ENCODE results near the gene INSRR.

INSRR gene

GRCh38 chr1:156848461-156849150, 10.3 kb downstream of the INSRR start:
- no peak for DNase-seq

GRCh38 chr1:156847591-156848460, 11.1 kb downstream of the INSRR start:
- no peak for DNase-seq

DNA sequence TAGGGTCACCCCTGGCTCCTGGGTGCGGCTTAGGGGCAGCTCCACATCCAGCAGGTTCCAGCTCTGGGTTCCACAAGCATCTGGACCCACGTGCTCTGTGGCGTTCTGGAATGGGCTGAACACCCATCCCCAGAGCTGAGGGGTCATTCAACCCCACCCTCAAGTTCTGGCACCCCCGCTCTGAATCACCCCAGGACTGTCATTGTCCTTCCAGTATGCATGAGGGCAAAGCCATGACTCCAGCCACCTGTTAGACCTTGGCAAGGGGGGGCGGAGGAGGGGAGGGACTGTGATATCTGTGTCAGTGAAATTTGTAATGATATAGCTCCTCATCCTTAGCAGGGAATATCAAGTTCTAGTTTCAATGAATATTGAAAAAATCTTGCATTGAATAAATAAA, 12.3 kb downstream of the INSRR start:
- DNase-seq, result no peak

- DNase-seq, result no peak
Observed at GRCh38 chr1:156845953-156846545, 12.9 kb downstream of the INSRR start.

GRCh38 chr1:156845055-156845952, 13.6 kb downstream of the INSRR start:
- DNase-seq, result no peak

DNA sequence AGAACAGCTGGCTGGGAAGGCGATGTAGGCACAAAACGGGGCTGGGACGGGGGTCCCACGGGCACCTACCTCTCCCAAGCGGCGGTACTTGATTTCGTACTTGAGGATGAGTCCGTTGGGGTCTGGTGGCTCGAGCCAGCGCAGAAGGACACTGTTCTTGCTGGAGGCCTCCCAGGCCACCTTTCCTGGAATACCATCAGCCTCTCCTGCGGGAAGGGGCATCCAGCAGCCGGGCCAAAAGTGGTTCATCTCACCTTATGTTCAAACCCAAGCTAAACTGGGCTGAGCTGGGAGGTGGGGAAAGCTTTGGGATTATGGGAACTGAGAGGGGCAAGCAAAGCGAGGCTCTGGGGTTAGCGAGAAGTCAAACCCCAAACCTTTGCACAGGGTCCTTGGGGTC, 14.3 kb downstream of the INSRR start:
- no peak for DNase-seq

DNA sequence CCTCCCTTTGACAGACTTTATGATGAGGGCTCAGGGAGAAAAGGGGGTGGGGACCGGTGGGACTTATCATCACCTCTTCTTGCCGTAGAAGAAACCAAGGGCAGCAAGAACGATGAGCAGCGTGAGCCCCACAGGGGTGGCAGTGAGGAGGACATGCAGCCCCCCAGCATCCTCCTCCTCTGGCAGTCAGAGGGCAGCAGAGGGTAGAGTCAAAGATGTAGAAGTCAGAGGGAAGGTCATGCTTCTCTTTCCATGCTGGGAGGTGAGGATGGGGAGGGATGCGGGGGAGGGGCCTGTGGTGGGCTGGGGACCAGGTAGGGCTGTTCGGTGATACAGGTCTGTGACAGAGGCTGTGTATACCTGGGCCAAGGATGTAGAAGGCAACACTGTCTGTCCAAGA, 14.8 kb downstream of the INSRR start:
- DNase-seq, result no peak

- DNase-seq, result no peak
Observed at GRCh38 chr1:156842618-156843300, 16.2 kb downstream of the INSRR start.

GRCh38 chr1:156841295-156841855, 17.5 kb downstream of the INSRR start:
- DNase-seq, result no peak

- DNase-seq, result no peak
Observed at GRCh38 chr1:156840898-156841279, 18.0 kb downstream of the INSRR start.

GRCh38 chr1:156840186-156840897, 18.6 kb downstream of the INSRR start:
- DNase-seq, result no peak

DNA sequence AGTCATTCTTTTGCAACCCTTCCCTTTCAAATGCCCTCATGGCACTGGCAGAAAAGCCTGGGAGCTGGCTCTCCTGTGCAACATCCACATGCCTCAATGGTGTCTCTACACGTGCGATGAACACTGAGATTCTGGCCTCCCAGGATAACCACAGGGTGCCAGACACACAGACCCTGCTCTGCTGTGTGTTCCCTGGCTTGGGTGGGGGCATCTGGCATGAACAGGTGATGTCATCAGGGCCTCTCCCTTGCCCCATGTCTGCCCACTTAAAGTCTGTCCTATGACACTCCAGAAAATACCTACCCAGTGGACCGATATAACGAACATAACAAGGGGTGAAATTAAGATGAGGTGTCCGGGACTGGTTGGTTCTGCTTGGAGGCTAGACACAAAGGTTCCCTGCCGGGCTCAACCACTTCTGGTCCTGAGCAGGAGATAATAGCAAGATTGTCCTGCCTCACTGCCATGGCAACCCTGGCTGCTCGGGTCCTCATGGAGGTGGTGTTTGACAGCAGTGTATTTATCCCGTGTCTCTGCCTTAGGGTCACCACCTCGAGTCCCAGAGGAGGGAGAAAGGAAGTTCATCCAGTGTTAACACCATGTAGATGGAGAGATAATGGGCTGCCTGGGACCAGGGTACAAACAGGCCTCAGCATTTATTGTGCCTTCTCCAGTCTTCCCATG, 19.3 kb downstream of the INSRR start:
- no peak for DNase-seq

- DNase-seq, result no peak
Observed at GRCh38 chr1:156838972-156839371, 19.9 kb downstream of the INSRR start.

GRCh38 chr1:156836892-156837291, 22.0 kb downstream of the INSRR start:
- DNase-seq, result no peak

- DNase-seq, result no peak
Observed at GRCh38 chr1:156836041-156836654, 22.8 kb downstream of the INSRR start.

GRCh38 chr1:156834322-156834721, 24.6 kb downstream of the INSRR start:
- DNase-seq, result no peak

- DNase-seq, result no peak
Observed at GRCh38 chr1:156833603-156834002, 25.3 kb downstream of the INSRR start.

DNA sequence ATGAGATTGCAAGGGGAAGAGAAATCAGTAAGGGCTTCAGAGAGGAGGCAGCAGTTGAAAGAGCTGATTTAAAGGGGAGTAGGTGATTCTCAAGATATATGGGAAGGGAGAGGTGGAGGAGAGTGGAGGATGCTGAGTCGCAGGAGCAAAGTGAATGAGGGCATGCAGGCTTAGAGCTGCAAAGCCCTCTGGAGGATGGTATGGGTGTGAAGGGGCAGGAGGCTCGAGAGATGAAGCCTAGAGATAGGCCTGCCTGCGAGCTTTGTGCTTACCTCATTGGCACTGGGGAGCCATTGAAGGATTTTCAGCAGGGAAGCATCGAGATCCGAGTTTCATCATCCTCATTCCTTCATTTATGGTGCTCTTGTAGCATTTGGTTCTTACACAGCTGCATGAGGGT, 26.5 kb downstream of the INSRR start:
- DNase-seq, result no peak

DNA sequence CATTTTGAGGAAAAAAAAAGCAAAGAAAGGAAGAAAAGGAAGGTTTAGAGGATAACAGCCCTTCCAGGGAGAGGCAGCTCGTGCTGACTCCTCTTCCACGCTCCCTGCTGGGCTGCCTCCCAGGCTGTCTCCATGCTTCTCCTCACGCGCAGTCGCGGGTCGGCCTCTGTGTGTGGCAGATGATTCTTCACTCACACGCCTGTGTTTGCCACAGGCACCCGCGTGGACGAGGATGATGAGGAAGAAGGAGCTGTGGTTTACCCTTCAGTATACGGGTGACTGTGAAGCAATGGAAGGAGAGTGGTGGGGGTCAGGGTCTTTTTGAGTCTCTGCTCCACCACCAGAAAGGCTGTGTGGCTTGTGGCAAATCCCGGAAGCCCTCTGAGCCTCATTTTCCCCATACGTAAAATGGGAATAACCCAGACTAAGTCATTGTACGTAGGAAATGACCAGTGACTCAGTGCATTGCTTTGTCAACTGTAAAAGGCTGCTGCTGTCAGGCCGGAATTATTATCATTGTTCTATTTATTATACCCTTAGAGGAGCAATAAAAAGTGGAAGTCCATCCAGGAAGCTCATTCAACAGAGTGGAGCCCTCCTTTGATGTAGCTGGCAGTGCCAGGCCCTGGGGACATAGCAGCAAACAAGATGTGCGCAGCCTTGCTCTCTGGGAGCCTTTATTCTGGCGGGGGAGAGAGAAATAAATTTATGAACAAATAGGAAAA, 30.4 kb downstream of the INSRR start:
- DNase-seq, result no peak

- DNase-seq, result no peak
Observed at GRCh38 chr1:156826630-156827029, 32.3 kb downstream of the INSRR start.

Data from NCI-H2029 (cell line).